ENCODE data around the gene NDOR1. TPM values are rescaled to one million over a fixed set of nuclear protein-coding genes. Genes with fewer than 3 reads are reported as not detected.

NDOR1 gene
- total and polyA plus RNA-seq, 4 donors = 4.5 to 22.0 (median 12.0) TPM

- Histone ChIP-seq H3K9me3 (ENCODE audit: control insufficient read depth in 4 of 4, insufficient read depth in 3 of 4, low read length in 3 of 4) (no peaks in the 10 kb centered on the region), H3K36me3 (ENCODE audit: control insufficient read depth in 4 of 4, insufficient read depth in 4 of 4, low read length in 4 of 4) (no peaks in the 10 kb centered on the region), H3K27ac (ENCODE audit: low read depth in 1 of 2, low read length in 1 of 2) (no peak overlapping the region), H3K27me3 (ENCODE audit: control insufficient read depth in 3 of 3, insufficient read depth in 3 of 3, low read length in 2 of 3) (peaks cover 9 to 55% (median 26%) of the 10 kb centered on the region in 3 donors), H3K9ac (ENCODE audit: insufficient read depth in 1 of 2, low read length in 2 of 2) (no peak overlapping the region), H3K4me3 (no peak overlapping the region), H3K4me1 (ENCODE audit: control insufficient read depth in 5 of 5, insufficient read depth in 5 of 5, low read length in 5 of 5) (peaks cover 0 to 18% (median 0%) of the 10 kb centered on the region in 5 donors)
- WGBS, 2 donors = 77 to 86% methylated on average over 30 to 32 of the region's 32 CpGs
- ATAC-seq (ENCODE audit: insufficient read depth, low FRiP score) (no peak), DNase-seq (no peak)
- TF ChIP-seq CTCF (IDR thresholded peaks at IDR 0.05; ENCODE audit: control extremely low read depth, extremely low read depth) = no peak
Measured at GRCh38 chr9:137165250-137165836, 40.2 kb upstream of the NDOR1 start.

- no peak overlapping the region for H3K27ac ChIP-seq (ENCODE audit: low read depth in 1 of 2, low read length in 1 of 2)
- peaks cover 9 to 57% (median 30%) of the 10 kb centered on the region in 3 donors for H3K27me3 ChIP-seq (ENCODE audit: control insufficient read depth in 3 of 3, insufficient read depth in 3 of 3, low read length in 2 of 3)
- DNase-seq (no peak), ATAC-seq (ENCODE audit: insufficient read depth, low FRiP score) (no peak)
- H3K36me3 ChIP-seq (ENCODE audit: control insufficient read depth in 4 of 4, insufficient read depth in 4 of 4, low read length in 4 of 4) = no peaks in the 10 kb centered on the region
- no peaks in the 10 kb centered on the region for H3K9me3 ChIP-seq (ENCODE audit: control insufficient read depth in 4 of 4, insufficient read depth in 3 of 4, low read length in 3 of 4)
- no peak overlapping the region for H3K9ac ChIP-seq (ENCODE audit: insufficient read depth in 1 of 2, low read length in 2 of 2)
- H3K4me1 ChIP-seq (ENCODE audit: control insufficient read depth in 5 of 5, insufficient read depth in 5 of 5, low read length in 5 of 5) = peaks cover 0 to 18% (median 0%) of the 10 kb centered on the region in 5 donors
- TF ChIP-seq CTCF (IDR thresholded peaks at IDR 0.05; ENCODE audit: control extremely low read depth, extremely low read depth) = no peak
- WGBS, 2 donors = 67 to 71% methylated on average over 21 to 22 of the region's 22 CpGs
- no peak overlapping the region for H3K4me3 ChIP-seq
Measured at GRCh38 chr9:137166380-137167229, 38.9 kb upstream of the NDOR1 start.

- no peak for DNase-seq
- TF ChIP-seq CTCF (IDR thresholded peaks at IDR 0.05; ENCODE audit: control extremely low read depth, extremely low read depth) = no peak
- H3K27ac ChIP-seq (ENCODE audit: low read depth in 1 of 2, low read length in 1 of 2) = no peak overlapping the region
- ATAC-seq (ENCODE audit: insufficient read depth, low FRiP score) = no peak
- peaks cover 9 to 54% (median 30%) of the 10 kb centered on the region in 3 donors for H3K27me3 ChIP-seq (ENCODE audit: control insufficient read depth in 3 of 3, insufficient read depth in 3 of 3, low read length in 2 of 3)
- 25 to 40% methylated on average over 31 to 44 of the region's 44 CpGs for WGBS, 2 donors
- no peaks in the 10 kb centered on the region for H3K9me3 ChIP-seq (ENCODE audit: control insufficient read depth in 4 of 4, insufficient read depth in 3 of 4, low read length in 3 of 4)
- H3K36me3 ChIP-seq (ENCODE audit: control insufficient read depth in 4 of 4, insufficient read depth in 4 of 4, low read length in 4 of 4) = no peaks in the 10 kb centered on the region
- H3K4me3 ChIP-seq = no peak overlapping the region
- peaks cover 0 to 18% (median 0%) of the 10 kb centered on the region in 5 donors for H3K4me1 ChIP-seq (ENCODE audit: control insufficient read depth in 5 of 5, insufficient read depth in 5 of 5, low read length in 5 of 5)
- H3K9ac ChIP-seq (ENCODE audit: insufficient read depth in 1 of 2, low read length in 2 of 2) = no peak overlapping the region
Measured at GRCh38 chr9:137167277-137167746, 38.2 kb upstream of the NDOR1 start.
